Kidney epithelial cell (primary cell): ENCODE measurements around the gene SLC6A7. TPM values are rescaled to one million over a fixed set of nuclear protein-coding genes. Genes with fewer than 3 reads are reported as not detected.

Source experiments
- DNase-seq: peaks from one replicate; pipeline ENCODE4 v3.0.0-alpha.2; 2010; ENCODE audit warnings: low read depth
- H3K27me3 ChIP-seq: 2 replicates; pipeline ENCODE4 v1.6.0; 2011; ENCODE audit warnings: low read length; ENCODE audit not compliant: control insufficient read depth, insufficient read depth
- H3K36me3 ChIP-seq: 2 replicates; pipeline ENCODE4 v1.5.1; 2011; ENCODE audit warnings: low read length; ENCODE audit not compliant: control insufficient read depth, insufficient read depth
- H3K4me3 ChIP-seq: 2 replicates; pipeline ENCODE4 v1.5.1; 2011; ENCODE audit warnings: low read depth, mild to moderate bottlenecking, control low read depth, low read length
- total RNA-seq: library from RNA; depleted of rRNA; stranded (reverse); fragments of >200 nt; gene quantifications from 2 replicates; pipeline ENCODE4 v1.2.3, GENCODE V29; 2015
- TF ChIP-seq, protein P1 (sequence below): IDR thresholded peaks from 2 replicates; pipeline ENCODE4 v1.5.1; 2011; ENCODE audit warnings: mild to moderate bottlenecking, moderate library complexity, low read length, control low read depth, inconsistent platforms; ENCODE audit not compliant: insufficient read depth, poor library complexity, severe bottlenecking

SLC6A7 gene
- total RNA-seq, 1 donor from 2014 or later: not detected

DNA sequence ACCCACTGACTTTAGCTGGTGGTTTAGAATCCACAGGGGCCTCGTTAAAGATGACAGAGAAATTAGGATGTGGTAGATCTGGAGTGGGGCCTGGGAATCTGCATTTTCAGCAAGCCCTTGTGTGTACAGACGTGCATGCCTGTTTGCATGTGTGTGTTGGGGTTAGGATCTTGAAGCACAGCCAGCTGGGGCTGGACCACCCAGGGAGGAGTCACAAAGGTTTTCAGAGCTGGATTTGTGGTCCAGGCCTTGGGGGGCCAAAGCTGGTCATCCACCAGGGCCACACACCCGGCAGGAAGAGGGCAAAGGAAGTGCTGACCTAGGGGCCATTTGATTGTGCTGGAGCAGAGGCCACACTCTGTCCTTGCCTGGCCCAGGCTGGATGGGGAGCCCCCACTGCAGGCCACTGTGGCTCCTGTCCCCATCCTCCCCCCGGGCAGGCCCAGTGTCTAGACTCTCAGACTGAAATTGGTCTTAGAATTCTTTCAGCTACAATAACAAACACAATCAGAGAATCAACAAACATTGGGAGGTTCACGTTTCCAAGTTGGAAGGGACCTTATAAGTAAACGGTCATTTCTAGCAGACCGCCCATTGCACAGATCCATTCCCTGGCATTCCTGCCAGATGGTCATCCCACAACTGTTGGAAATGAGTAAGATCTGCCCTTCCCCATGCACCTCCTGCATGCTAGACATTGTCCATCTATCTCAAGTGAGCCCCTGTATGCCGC is 13.0 kb upstream of the SLC6A7 start:
- Histone ChIP-seq H3K27me3 (peaks cover 2% of the 10 kb centered on the region), H3K36me3 (no peaks in the 10 kb centered on the region), H3K4me3 (no peak overlapping the region)
- no peak for DNase-seq
- TF ChIP-seq, protein P1, sequence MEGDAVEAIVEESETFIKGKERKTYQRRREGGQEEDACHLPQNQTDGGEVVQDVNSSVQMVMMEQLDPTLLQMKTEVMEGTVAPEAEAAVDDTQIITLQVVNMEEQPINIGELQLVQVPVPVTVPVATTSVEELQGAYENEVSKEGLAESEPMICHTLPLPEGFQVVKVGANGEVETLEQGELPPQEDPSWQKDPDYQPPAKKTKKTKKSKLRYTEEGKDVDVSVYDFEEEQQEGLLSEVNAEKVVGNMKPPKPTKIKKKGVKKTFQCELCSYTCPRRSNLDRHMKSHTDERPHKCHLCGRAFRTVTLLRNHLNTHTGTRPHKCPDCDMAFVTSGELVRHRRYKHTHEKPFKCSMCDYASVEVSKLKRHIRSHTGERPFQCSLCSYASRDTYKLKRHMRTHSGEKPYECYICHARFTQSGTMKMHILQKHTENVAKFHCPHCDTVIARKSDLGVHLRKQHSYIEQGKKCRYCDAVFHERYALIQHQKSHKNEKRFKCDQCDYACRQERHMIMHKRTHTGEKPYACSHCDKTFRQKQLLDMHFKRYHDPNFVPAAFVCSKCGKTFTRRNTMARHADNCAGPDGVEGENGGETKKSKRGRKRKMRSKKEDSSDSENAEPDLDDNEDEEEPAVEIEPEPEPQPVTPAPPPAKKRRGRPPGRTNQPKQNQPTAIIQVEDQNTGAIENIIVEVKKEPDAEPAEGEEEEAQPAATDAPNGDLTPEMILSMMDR: no peak

DNA sequence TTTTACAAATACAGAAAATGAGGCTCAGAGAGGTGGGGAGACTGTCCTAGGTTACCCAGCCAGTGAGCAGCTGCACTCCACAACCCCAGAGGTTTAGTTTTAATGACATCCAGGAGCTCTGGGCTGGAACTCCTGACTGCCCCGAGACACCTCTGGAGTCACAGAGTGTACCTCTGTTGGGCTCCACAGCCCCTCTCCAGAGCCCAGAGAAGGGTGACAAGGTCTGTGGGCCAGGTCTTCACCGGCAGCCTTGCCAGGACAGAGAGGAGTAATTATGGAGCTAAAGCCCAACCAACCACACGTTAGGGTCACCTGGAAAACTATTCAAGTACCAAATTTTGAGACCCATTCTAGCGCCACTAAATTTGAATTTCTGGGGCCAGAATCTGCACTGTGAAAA is 12.1 kb upstream of the SLC6A7 start:
- no peak overlapping the region for H3K4me3 ChIP-seq
- H3K36me3 ChIP-seq: no peaks in the 10 kb centered on the region
- TF ChIP-seq, protein P1: no peak
- no peak for DNase-seq
- peaks cover 2% of the 10 kb centered on the region for H3K27me3 ChIP-seq

DNA sequence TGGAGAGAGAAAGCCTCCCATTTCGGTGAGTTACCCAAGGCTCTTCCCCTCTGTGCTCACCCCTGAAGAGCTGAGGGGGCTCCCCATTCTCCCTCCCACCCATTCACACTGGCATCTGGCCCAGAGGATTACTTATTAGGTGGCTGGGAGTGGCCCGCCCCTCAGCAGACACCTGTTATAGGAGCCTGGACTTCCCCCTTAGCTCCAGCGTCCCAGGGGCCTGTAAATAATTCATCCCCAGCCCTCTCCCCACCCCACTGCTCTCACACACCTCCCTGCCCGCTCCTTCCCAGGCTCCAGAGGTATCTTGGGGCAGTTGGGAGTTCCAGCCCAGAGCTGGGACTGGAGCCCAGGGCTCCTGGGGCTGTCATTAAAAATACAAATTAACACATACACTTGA is 11.6 kb upstream of the SLC6A7 start:
- Histone ChIP-seq H3K27me3 (peaks cover 2% of the 10 kb centered on the region), H3K4me3 (no peak overlapping the region), H3K36me3 (no peaks in the 10 kb centered on the region)
- TF ChIP-seq, protein P1: no peak
- no peak for DNase-seq

DNA sequence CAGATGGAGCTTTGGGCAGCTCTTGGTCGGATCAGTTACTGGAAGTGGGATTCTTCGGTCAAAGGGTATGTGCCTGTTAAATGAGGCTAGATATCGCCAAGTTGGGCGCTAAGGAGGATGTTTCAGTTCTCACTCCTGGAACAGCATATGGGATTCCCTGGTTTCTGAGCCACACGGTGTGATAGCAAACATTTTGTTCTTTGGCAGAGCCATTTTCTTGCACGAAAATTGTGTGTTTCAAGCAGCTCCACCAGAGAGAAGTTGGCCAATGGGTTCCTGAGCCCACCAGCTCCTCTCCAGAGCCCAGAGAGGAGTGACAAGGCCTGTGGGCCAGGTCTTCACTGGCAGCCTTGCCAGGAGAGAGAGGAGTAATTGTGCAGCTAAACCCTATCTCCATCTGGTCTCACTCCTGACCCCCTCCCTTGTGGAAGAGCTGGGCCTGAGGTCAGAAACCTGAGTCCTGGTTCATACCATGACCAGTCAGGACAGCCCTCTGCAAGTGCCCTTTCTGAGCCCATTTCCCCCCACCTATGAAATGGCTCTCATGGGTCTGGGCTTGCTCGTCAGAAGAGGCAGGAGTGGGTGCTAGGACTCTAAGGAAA is 10.7 kb upstream of the SLC6A7 start:
- TF ChIP-seq, protein P1: no peak
- DNase-seq: no peak
- peaks cover 5% of the 10 kb centered on the region for H3K27me3 ChIP-seq
- no peak overlapping the region for H3K4me3 ChIP-seq
- no peaks in the 10 kb centered on the region for H3K36me3 ChIP-seq

DNA sequence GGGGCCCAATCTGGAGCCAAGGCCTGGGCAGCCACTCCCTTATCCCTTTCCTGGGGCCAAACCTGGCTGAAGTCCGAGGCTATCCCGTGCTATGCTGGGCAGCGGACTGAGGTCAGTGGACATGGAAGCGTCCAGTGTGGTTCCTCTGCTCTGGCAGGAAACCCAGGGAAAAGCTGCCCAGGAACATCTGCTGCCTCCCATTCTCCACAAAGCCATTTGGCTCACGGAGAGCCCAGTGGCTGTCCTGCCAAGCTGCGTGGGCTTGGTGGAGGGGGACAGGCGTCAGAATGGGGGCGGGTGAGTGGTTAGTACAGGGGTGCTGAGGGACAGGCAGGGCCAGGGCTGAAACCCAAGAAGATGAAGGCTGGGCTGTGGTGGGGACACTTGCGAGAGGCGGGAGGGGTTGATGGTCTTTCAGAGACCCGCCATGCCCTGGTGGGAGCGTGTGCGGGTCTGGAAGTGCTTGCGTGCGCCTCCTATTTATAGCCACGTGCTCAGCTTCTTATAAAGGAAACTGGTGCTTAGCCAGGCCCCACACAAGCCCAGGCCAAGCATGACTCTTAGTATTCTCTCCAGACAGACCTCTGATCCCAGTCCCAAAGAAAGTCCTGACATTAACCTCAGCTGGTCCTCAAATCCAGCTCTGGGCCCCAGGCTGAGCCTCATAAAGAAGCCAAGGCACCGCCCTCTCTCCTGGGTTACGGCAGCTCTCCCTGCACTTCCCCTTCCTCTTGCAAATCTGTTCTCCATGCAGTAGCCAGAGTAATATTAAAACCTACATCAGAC is 9.4 kb upstream of the SLC6A7 start:
- DNase-seq: no peak
- TF ChIP-seq, protein P1: no peak
- peaks cover 5% of the 10 kb centered on the region for H3K27me3 ChIP-seq
- no peak overlapping the region for H3K4me3 ChIP-seq
- no peaks in the 10 kb centered on the region for H3K36me3 ChIP-seq
